Thymus (tissue), 11 donors: ENCODE measurements around the gene ARHGAP12. TPM values are rescaled to one million over a fixed set of nuclear protein-coding genes. Genes with fewer than 3 reads are reported as not detected.

Experiments used
- DNase-seq, 9 donors: peaks; one replicate each; pipeline ENCODE4 v3.0.0-alpha.2; 2013; ENCODE audit warnings: low spot score in 9 of 9, low read depth in 6 of 9, missing footprints in 1 of 9
- H3K27ac ChIP-seq, 2 donors: one replicate each; pipeline ENCODE4 v1.5.1; 2013; ENCODE audit warnings: control low read depth in 1 of 2, low read depth in 1 of 2, low read length in 1 of 2, mild to moderate bottlenecking in 1 of 2, moderate library complexity in 1 of 2
- H3K27me3 ChIP-seq, 2 donors: one replicate each; pipeline ENCODE4 v1.5.1; 2013; ENCODE audit warnings: low read length in 1 of 2; ENCODE audit not compliant: control insufficient read depth in 2 of 2, insufficient read depth in 1 of 2
- H3K36me3 ChIP-seq, 2 donors: one replicate each; pipeline ENCODE4 v1.5.1; 2013; ENCODE audit warnings: low read length in 1 of 2, mild to moderate bottlenecking in 1 of 2, moderate library complexity in 1 of 2; ENCODE audit not compliant: control insufficient read depth in 2 of 2, insufficient read depth in 2 of 2
- H3K4me1 ChIP-seq, 2 donors: one replicate each; pipeline ENCODE4 v1.5.1; 2013; ENCODE audit warnings: low read length in 2 of 2; ENCODE audit not compliant: control insufficient read depth in 2 of 2, insufficient read depth in 2 of 2
- H3K4me3 ChIP-seq, 2 donors: one replicate each; pipeline ENCODE4 v1.5.1; 2013; ENCODE audit warnings: low read length in 2 of 2, control low read depth in 1 of 2, mild to moderate bottlenecking in 1 of 2
- H3K9me3 ChIP-seq, 2 donors: one replicate each; pipeline ENCODE4 v1.5.1; 2013; ENCODE audit warnings: low read length in 1 of 2, mild to moderate bottlenecking in 1 of 2; ENCODE audit not compliant: control insufficient read depth in 2 of 2, insufficient read depth in 1 of 2
- WGBS: extraction: QIAGEN DNeasy Blood & Tissue Kit; methylation state at CpG from one replicate; pipeline ENCODE4 v1.1.7; 2013; 5-methylcytosine and 5-hydroxymethylcytosine counted together
- polyA plus RNA-seq: library from polyadenylated mRNA; stranded (reverse); fragments of 200-250 nt; gene quantifications from one replicate; pipeline ENCODE4 v1.2.3, GENCODE V29; 2013
- total RNA-seq: library from RNA; stranded (reverse); fragments of 120-200 nt; gene quantifications from one replicate; pipeline ENCODE4 v1.2.4, GENCODE V29; 2013
- donor health status: healthy.

ARHGAP12 gene
- total and polyA plus RNA-seq, 2 donors, result 20.7 to 43.5 TPM

DNA sequence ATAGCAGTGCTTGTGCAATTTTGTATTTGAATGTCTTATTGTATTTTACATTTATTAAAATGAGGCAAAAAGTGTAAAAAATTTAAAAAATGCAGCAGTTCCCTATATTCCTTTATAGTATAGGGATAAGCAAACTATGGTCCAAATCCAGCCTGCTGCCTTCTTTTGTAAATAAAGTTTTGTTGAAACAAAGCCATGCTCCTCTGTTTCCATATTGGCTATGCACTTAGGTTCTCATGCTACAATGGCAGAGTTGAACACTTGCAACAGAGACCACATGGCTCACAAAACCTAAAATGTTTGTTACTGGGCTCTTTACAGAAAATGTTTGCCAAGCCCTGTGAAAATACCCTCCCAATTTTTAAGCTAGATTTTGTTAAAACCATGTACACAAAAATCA, 50.1 kb downstream of the ARHGAP12 start:
- H3K27ac ChIP-seq, result no peak overlapping the region
- H3K36me3 ChIP-seq, result no peaks in the 10 kb centered on the region
- no peaks in the 10 kb centered on the region for H3K4me1 ChIP-seq
- no peaks in the 10 kb centered on the region for H3K9me3 ChIP-seq
- no peak for DNase-seq
- H3K27me3 ChIP-seq, result no peaks in the 10 kb centered on the region
- no peak overlapping the region for H3K4me3 ChIP-seq

GRCh38 chr10:31876652-31877352, 51.8 kb downstream of the ARHGAP12 start:
- 93% methylated on average over 6 of the region's 6 CpGs for WGBS
- no peaks in the 10 kb centered on the region for H3K4me1 ChIP-seq
- no peaks in the 10 kb centered on the region for H3K36me3 ChIP-seq
- no peak overlapping the region for H3K27ac ChIP-seq
- H3K9me3 ChIP-seq, result no peaks in the 10 kb centered on the region
- DNase-seq, result no peak
- H3K4me3 ChIP-seq, result no peak overlapping the region
- H3K27me3 ChIP-seq, result no peaks in the 10 kb centered on the region

DNA sequence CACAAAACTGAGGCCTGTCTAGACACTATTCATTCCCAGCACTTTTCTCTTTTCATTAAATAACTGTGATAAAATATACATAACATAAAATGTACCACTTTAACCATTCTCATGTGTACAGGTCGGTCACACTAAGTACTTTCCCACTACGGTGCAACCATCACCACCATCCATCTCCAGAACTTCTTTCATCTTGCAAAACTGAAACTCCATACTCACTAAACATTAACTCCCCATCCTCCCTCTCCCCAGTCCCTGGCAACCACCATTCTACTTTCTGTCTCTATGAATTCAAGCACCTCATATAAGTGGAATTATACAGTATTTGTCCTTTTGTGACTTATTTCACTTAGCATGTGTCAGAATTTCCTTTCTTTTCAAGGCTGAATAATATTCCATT, 53.0 kb downstream of the ARHGAP12 start:
- WGBS, result 98% methylated on average over 2 of the region's 2 CpGs
- DNase-seq, result no peak
- Histone ChIP-seq H3K9me3 (no peaks in the 10 kb centered on the region), H3K27ac (no peak overlapping the region), H3K4me1 (no peaks in the 10 kb centered on the region), H3K27me3 (no peaks in the 10 kb centered on the region), H3K36me3 (no peaks in the 10 kb centered on the region), H3K4me3 (no peak overlapping the region)

DNA sequence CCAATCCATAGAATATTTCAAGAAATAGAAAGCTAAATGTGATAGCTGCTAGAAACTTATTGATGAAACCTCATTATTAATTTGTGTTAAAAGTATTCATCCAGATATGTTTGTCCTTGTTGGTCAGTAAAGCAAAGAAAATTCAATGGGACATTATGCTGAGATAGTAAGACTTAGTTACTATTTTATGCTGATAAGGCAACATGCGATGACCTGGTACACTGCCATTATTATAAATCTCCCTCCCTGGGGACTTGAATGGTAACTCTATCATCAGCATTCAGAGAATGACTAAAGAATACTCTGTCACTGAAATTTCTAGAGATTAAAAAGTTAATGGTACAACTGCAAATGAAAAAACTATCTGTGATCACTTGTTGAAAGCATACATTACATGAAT, 54.9 kb downstream of the ARHGAP12 start:
- no peaks in the 10 kb centered on the region for H3K36me3 ChIP-seq
- 100% methylated on average over 1 of the region's 1 CpG for WGBS
- no peak for DNase-seq
- no peak overlapping the region for H3K27ac ChIP-seq
- no peaks in the 10 kb centered on the region for H3K4me1 ChIP-seq
- no peak overlapping the region for H3K4me3 ChIP-seq
- no peaks in the 10 kb centered on the region for H3K9me3 ChIP-seq
- H3K27me3 ChIP-seq, result no peaks in the 10 kb centered on the region

DNA sequence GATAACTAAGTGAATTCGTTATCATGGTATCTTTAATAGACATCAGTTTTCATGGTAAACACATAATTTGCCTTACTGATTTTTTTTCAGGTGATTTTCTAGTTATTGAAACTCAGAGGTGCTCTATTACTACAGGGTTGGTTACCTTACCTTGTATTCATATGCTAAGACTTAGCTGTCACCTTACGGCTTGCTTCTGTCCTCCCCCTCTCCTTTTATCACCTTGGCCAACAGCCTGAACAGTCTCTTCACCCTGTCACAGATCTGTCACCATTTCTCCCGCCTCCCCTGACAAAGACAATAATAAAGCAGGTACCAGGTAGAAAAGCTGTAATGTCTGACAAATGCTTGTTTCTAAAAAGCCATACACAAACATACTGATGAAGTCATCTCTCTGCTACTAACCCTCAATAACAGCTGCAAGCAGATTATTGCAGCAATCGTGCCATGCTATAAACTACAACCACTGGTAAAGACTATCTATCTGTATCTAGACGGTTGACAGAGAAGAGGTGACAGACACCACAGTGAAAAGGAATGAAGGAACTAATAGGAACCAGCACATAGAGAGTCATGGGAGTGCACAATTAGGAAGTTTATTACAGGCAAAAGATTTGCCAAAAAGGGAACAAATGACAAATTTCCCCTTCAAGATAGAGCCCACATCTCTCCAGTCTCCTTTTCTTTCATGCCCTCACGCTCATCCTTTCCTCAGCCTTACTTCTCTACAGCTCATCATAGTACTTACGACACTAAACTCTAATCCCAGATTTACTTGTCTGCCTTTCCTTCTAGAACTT, 57.2 kb downstream of the ARHGAP12 start:
- DNase-seq, result no peak
- H3K9me3 ChIP-seq, result no peaks in the 10 kb centered on the region
- no peaks in the 10 kb centered on the region for H3K36me3 ChIP-seq
- no peak overlapping the region for H3K27ac ChIP-seq
- no peak overlapping the region for H3K4me3 ChIP-seq
- H3K4me1 ChIP-seq, result no peaks in the 10 kb centered on the region
- H3K27me3 ChIP-seq, result no peaks in the 10 kb centered on the region
- 98% methylated on average over 7 of the region's 7 CpGs for WGBS

- no peak overlapping the region for H3K4me3 ChIP-seq
- no peaks in the 10 kb centered on the region for H3K9me3 ChIP-seq
- WGBS, result 96% methylated on average over 3 of the region's 3 CpGs
- H3K4me1 ChIP-seq, result no peaks in the 10 kb centered on the region
- no peaks in the 10 kb centered on the region for H3K36me3 ChIP-seq
- no peak overlapping the region for H3K27ac ChIP-seq
- H3K27me3 ChIP-seq, result no peaks in the 10 kb centered on the region
- DNase-seq, result no peak
Measured at GRCh38 chr10:31867646-31868045, 61.0 kb downstream of the ARHGAP12 start.

- H3K27ac ChIP-seq, result no peak overlapping the region
- DNase-seq, result no peak
- no peaks in the 10 kb centered on the region for H3K9me3 ChIP-seq
- no peaks in the 10 kb centered on the region for H3K4me1 ChIP-seq
- WGBS, result 97% methylated on average over 4 of the region's 4 CpGs
- H3K36me3 ChIP-seq, result no peaks in the 10 kb centered on the region
- no peaks in the 10 kb centered on the region for H3K27me3 ChIP-seq
- no peak overlapping the region for H3K4me3 ChIP-seq
Measured at GRCh38 chr10:31866118-31866670, 62.4 kb downstream of the ARHGAP12 start.

DNA sequence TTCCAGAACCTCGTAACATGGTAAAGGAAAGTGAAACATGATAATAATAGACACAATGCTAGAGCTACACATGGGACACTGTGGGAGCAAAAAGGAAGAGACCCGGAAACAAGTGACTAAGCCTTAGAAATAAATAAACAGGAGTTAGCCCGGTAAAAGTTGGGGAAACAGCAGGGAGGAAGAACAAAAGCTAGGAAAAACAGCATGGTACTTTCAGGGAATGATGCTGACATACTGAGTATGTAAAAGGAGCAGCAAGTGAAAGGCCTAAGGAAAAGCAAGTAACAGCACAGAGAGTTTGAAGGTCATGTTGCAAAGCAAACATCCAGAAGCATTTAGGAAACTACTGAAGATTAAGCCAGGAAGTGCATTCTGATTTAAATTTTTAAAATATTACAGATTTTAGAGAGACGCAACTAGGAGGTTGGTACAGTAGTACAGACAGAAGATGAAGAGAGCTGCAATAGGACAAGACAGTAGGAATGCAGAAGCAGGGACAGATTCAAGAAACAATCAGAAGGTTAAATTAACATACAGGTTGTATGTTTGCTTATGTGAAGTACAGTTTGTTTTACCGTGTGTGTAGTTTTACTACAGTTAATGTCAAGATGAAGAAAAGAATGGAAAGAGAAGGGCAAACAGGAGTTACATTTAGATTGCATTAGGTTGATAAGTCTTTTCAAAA, 63.7 kb downstream of the ARHGAP12 start:
- WGBS, result 88% methylated on average over 5 of the region's 5 CpGs
- Histone ChIP-seq H3K9me3 (no peaks in the 10 kb centered on the region), H3K4me1 (no peaks in the 10 kb centered on the region), H3K27ac (no peak overlapping the region), H3K27me3 (no peaks in the 10 kb centered on the region), H3K4me3 (no peak overlapping the region), H3K36me3 (peaks cover 0 to 5% of the 10 kb centered on the region in 2 donors)
- no peak for DNase-seq

- H3K27me3 ChIP-seq, result no peaks in the 10 kb centered on the region
- H3K4me1 ChIP-seq, result no peaks in the 10 kb centered on the region
- no peak overlapping the region for H3K4me3 ChIP-seq
- no peak for DNase-seq
- H3K27ac ChIP-seq, result no peak overlapping the region
- no peaks in the 10 kb centered on the region for H3K9me3 ChIP-seq
- H3K36me3 ChIP-seq, result peaks cover 11 to 15% of the 10 kb centered on the region in 2 donors
- 81% methylated on average over 4 of the region's 4 CpGs for WGBS
Measured at GRCh38 chr10:31855033-31855432, 73.6 kb downstream of the ARHGAP12 start.
